SKM-1 (cell line): ENCODE measurements around the gene GON4L.
A peak's percentile ranks its signal among the peaks of the same experiment; 100 is the strongest.
"Not testable (repeated sequence)": the region's sequence is repeated elsewhere in the genome, so short reads cannot be mapped to it uniquely, and the experiment has no call there.

Source experiments
- DNase-seq: peaks from one replicate; lab custom pipeline; 2025; ENCODE audit not compliant: unreplicated experiment; lab: John Stamatoyannopoulos, UW

GON4L gene

DNA sequence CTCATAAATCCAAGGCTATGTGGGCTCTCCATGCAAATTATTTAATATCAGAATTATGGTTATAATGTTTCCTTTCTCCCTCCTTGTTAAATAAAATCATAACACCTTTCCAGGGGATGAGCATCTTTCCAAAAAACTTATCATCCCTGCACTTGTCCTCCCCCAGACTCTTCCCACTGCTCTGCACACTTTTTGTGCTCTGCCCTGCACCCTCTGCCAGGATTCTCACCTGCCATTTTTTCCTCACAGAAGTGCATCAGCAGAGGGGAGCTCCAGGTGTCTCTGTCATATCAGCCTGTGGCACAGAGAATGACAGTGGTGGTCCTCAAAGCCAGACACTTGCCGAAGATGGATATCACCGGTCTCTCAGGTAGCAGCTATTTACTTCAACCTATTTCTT lies 23.2 kb upstream of the GON4L start:
- DNase-seq = no peak

DNA sequence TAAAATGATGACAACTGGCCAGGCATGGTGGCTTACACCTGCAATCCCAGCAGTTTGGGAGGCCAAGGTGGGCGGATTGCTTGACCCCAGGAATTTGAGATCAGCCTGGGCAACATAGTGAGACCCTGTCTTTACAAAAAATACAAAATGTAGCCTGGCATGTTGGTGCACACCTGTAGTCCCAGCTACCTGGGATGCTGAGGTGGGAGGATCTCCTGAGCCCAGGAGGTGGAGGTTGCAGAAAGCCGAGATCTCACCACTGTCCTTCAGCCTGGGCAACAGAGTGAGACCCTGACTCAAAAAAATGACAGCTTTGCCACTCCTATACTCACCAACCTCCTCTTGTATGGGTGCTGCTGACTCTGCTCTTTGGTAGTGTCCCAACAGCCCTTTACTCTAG lies 20.9 kb upstream of the GON4L start:
- DNase-seq = no peak

- DNase-seq = no peak
Observed at GRCh38 chr1:155873860-155874259, 16.8 kb upstream of the GON4L start.

- DNase-seq = no peak
Observed at GRCh38 chr1:155872527-155872926, 15.5 kb upstream of the GON4L start.

DNA sequence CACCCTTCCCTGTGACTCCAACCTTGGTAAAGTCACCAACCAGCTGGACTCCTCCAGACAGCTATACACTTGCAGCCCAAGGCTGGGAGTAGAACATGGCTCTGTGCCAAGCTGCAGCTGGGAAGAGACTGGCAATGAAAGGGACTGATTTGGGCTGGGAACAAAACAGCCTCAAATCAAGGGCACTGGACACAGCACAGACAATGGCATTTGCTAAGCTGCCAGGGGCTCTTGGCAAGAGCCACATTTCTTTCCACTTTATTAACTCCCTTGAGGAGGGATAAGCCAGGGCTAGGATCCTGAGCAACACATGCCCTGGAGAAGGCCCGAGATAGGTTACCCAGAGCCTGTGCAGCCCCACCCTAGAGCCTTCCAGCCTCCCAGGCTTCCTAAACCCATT lies 14.4 kb upstream of the GON4L start:
- DNase-seq = no peak

- no peak for DNase-seq
Observed at GRCh38 chr1:155867766-155868165, 10.8 kb upstream of the GON4L start.

- no peak for DNase-seq
Observed at GRCh38 chr1:155864393-155864792, 7.4 kb upstream of the GON4L start.

DNA sequence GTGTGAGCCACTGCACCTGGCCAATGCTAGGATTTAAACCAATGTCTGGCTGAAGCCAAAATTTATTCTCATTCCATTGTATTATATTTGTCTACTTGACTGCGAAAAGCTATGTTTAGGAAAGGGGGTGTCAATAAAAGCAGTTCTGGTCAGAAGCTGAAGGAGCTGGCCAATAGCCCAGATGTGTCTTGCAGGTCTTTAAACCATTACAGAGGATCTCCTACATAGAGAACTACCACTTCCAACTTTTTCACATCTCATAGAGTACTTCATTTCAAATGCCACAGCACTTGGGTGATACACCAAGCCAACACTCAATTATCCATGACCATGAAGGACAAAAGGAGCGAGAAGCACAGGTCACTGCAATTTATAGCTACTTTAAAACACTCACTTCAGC lies 4.9 kb upstream of the GON4L start:
- DNase-seq = no peak

DNA sequence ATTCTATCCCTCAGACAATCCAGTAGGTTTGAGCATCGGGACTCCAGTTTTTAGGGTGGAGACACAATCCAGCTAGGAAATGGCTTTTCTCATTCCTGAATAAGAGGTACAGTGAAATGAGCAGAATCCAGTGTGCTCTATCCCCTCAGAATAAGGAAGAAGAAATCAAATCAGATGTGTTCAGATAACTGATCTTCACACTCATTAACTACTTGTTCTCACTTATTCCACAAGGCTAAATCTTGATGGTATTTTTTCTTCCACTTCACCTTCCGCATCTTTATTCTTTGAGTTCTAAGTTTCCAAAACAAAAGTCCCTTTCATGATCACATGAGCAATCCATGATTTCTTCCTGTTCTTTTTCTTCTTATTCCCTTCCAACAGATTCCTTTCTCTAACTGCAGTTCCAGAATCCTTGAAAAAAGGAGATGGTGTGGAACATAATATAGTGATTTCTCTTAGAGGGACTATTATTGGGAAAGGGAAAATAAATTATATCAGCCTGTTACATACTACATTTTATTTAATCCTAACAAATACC lies 4.0 kb upstream of the GON4L start:
- no peak for DNase-seq

DNA sequence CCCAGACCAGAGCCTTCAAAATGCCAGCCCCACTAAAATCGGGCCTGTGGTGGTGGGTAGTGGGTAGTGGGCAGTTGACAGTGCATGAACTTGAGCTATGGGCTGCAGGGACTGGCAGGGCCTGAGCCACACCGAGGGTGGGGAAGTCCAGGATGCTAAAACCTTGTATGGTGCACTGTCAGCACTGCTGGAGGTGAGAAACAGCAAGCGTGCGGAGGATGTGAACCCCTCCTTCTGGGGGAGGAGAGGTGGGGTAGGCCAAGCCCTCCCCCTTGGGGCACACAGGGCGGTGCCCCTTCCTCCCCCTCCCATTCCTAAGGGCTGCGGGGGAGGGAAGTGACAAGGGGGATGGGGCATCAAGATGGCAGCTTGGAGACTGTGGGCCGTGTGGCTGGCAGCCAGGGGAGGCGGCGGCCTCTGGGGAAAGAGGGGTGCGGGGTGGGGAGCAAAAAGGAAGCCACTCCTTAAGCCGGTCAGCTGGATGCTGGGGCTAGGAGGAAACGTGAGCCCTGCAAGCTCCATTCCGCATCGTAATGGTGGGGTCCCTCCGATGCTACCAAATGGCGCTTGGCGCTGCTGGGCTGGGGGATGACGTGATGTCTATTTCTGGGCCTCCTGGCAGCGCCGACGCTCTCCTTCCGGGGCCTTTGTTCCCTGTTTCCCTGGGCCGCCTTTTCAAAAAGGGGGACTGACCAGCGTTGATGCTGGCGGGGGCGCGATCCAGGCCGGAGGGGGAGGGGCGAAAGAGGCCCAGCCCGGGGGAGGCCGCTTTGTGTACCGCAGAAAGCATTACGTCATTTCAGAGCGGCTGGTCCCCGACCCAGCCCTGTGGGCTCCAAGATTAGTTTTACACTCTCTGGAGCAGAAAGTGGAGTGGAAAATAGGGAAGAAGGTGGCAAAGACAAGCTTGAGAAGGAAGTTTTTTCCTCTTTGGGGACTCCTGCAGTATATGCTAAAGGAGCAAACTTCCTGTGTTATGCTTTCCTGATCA lies 3.2 kb upstream of the GON4L start:
- DNase-seq = no peak

DNA sequence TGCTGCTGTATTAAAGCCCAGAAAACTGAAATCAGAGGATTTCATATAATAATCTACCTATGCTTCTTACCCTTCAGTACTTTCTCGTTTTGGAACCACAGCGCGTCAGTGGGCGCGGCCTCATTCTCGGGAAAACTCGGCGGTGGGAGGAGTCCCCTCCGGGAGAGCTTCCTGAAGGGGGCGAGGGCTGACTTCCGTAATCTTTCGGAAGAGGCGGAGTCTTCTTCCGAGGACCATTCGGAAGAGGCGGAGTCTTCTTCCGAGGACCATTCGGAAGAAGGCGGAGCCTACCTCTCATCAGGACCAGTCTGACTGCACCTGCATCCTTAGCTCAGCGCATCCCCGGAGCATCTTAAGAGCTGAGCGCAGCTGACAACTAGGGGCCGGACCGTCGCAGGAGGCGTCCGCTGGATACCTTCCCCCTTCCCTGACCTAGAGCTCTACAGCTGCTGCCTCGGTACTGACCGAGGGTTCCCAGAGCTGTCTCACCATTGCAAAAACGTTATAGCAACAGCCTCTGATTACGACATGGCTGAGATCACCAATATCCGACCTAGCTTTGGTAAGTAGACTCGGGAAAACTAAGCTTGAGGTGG lies 2.3 kb upstream of the GON4L start, which contains the start of gene SYT11:
Gene SYT11, plus strand, starts transcription at position 334 of the 596 bp plus-strand sequence. Its CDS starts 195 bp downstream, at position 529.
- peak; percentile 99 for DNase-seq

- DNase-seq = peak; percentile 91
Observed at GRCh38 chr1:155858800-155859233, 1.8 kb upstream of the GON4L start.

- no peak for DNase-seq
Observed at GRCh38 chr1:155856257-155856974, 598 bp downstream of the GON4L start.

GRCh38 chr1:155850345-155850744 lies 6.7 kb downstream of the GON4L start:
- DNase-seq = no peak

GRCh38 chr1:155847823-155848529 lies 9.0 kb downstream of the GON4L start:
- no peak for DNase-seq

DNA sequence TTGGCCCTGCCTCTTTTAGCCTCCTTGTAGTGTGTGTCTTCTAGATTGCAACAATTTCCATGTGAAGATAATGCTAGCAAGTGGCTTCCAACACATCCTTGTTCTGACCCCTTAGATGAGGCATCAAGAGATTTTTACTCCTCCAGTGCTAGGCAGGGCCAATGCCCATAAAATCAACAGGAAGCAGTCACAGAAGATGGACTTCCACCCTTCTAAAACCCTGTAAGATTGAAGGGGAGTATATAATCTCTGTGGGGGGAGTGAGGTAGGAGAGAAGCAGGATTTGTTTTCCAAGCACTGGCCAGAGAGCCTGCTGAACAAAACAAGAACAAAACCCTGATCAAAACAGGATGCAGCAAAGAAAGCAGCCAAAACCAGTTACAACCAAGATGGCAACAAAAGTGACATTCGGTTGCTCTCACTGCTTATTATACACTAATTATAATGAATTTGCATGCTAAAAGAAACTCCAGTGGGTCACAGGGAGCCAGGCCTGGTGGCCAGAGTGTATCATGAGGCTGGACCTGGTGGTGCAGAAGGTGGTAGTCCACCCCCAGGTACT lies 12.1 kb downstream of the GON4L start:
- DNase-seq = no peak

GRCh38 chr1:155840386-155840785 lies 16.6 kb downstream of the GON4L start:
- DNase-seq = no peak

DNA sequence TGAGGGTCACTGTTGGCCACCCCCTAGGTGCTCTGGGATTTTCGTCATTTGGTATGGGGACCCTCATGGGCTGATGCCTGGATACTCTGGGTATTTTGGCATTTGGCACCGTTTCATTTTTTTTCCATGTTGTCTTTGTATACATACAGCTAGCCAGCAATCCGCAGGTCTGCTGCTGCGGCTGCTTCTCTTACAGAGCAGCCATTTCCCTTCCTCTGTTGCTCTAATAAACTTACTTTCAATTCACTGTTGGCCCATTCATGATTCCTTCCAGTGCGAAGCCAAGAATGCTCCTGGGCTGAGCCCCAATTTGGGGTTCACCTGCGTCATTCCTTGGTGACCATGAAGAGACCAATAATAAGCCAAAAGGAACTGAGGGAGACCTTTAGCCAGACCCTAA lies 21.5 kb downstream of the GON4L start:
- DNase-seq = no peak

DNA sequence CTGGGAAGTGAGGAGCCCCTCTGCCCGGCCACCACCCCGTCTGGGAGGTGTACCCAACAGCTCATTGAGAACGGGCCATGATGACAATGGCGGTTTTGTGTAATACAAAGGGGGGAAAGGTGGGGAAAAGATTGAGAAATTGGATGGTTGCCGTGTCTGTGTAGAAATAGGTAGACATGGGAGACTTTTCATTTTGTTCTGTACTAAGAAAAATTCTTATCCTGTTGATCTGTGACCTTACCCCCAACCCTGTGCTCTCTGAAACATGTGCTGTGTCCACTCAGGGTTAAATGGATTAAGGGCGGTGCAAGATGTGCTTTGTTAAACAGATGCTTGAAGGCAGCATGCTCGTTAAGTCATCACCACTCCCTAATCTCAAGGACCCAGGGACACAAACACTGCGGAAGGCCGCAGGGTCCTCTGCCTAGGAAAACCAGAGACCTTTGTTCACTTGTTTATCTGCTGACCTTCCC lies 22.1 kb downstream of the GON4L start:
- DNase-seq = not testable (repeated sequence)

- DNase-seq = no peak
Observed at GRCh38 chr1:155834296-155834926, 22.6 kb downstream of the GON4L start.
